ENCODE data around the gene USH2A. TPM values are rescaled to one million over a fixed set of nuclear protein-coding genes. Genes with fewer than 3 reads are reported as not detected.

The USH2A gene
- polyA plus RNA-seq, 3 donors = not detected

GRCh38 chr1:215957663-215958062, 465.6 kb downstream of the USH2A start:
- TF ChIP-seq, protein P1, sequence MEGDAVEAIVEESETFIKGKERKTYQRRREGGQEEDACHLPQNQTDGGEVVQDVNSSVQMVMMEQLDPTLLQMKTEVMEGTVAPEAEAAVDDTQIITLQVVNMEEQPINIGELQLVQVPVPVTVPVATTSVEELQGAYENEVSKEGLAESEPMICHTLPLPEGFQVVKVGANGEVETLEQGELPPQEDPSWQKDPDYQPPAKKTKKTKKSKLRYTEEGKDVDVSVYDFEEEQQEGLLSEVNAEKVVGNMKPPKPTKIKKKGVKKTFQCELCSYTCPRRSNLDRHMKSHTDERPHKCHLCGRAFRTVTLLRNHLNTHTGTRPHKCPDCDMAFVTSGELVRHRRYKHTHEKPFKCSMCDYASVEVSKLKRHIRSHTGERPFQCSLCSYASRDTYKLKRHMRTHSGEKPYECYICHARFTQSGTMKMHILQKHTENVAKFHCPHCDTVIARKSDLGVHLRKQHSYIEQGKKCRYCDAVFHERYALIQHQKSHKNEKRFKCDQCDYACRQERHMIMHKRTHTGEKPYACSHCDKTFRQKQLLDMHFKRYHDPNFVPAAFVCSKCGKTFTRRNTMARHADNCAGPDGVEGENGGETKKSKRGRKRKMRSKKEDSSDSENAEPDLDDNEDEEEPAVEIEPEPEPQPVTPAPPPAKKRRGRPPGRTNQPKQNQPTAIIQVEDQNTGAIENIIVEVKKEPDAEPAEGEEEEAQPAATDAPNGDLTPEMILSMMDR (IDR thresholded peaks at IDR 0.05) = no peak
- no peaks in the 10 kb centered on the region for H4K20me1 ChIP-seq (ENCODE audit: insufficient read depth, low read length)
- H3K4me2 ChIP-seq (replicated peaks; ENCODE audit: extremely low read depth, low read length, poor library complexity, severe bottlenecking) = no peak overlapping the region
- H3K27ac Mint-ChIP-seq = no peak overlapping the region
- no peaks in the 10 kb centered on the region for H3K27me3 Mint-ChIP-seq (ENCODE audit: low read depth in 3 of 3)
- no peak overlapping the region for H3K4me3 ChIP-seq (replicated peaks in 1 of 3; ENCODE audit: low read depth in 2 of 3, low read length in 3 of 3)
- intact Hi-C loops (cut with micrococcal nuclease) = no loop called here
- no peaks in the 10 kb centered on the region for H3K79me2 ChIP-seq (ENCODE audit: insufficient read depth, low read length)
- no peak overlapping the region for H3K4me3 Mint-ChIP-seq
- no peak for DNase-seq
- H3K27ac ChIP-seq (ENCODE audit: low read depth in 1 of 2, low read length in 2 of 2) = no peak overlapping the region
- H3K36me3 ChIP-seq (replicated peaks in 1 of 2; ENCODE audit: control insufficient read depth in 1 of 2, insufficient read depth in 2 of 2, low read length in 2 of 2) = no peaks in the 10 kb centered on the region
- H3K9me3 ChIP-seq (replicated peaks in 1 of 2; ENCODE audit: control insufficient read depth in 1 of 2, insufficient read depth in 1 of 2, low read length in 2 of 2) = no peaks in the 10 kb centered on the region
- no peak overlapping the region for H3K9ac ChIP-seq (ENCODE audit: insufficient read depth, low read length, poor library complexity, severe bottlenecking)
- no peaks in the 10 kb centered on the region for H3K36me3 Mint-ChIP-seq
- no peaks in the 10 kb centered on the region for H3K4me1 Mint-ChIP-seq
- H3K4me1 ChIP-seq (ENCODE audit: control insufficient read depth in 1 of 2, insufficient read depth in 2 of 2, low read length in 2 of 2) = no peaks in the 10 kb centered on the region
- no peak overlapping the region for H2AFZ ChIP-seq (ENCODE audit: insufficient read depth, low read depth, low read length, poor library complexity, severe bottlenecking)
- no peaks in the 10 kb centered on the region for H3K27me3 ChIP-seq (ENCODE audit: control insufficient read depth in 2 of 2, insufficient read depth in 2 of 2, low read length in 2 of 2)
- peaks cover 0 to 7% (median 0%) of the 10 kb centered on the region in 7 donors for H3K9me3 Mint-ChIP-seq
- 57% methylated on average over 7 of the region's 7 CpGs for WGBS (ENCODE audit: insufficient coverage)

DNA sequence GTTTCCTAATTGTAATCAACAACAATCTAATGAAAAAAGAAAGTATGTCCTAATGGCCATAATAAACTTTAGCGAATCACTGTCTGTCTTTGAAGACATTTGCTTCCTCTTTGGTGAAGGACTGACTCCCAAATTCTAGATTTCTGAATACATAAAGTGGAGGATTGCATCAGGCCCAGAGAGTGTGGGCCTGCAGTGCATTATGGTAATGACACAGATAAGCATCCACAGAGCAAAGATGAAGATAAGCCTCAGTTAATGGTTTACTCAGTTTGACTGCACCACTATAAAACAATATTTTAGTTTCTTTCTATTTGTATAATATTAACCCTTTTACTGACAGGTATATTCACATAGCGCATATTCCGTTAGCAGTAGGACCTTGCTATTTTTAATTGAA, 490.7 kb downstream of the USH2A start:
- no peak for DNase-seq
- H3K4me1 Mint-ChIP-seq = no peaks in the 10 kb centered on the region
- no peak overlapping the region for H3K4me3 ChIP-seq (replicated peaks in 1 of 3; ENCODE audit: low read depth in 2 of 3, low read length in 3 of 3)
- H3K36me3 Mint-ChIP-seq = no peaks in the 10 kb centered on the region
- intact Hi-C loops (cut with micrococcal nuclease) = no loop called here
- H3K4me2 ChIP-seq (replicated peaks; ENCODE audit: extremely low read depth, low read length, poor library complexity, severe bottlenecking) = no peak overlapping the region
- no peaks in the 10 kb centered on the region for H3K27me3 ChIP-seq (ENCODE audit: control insufficient read depth in 2 of 2, insufficient read depth in 2 of 2, low read length in 2 of 2)
- no peak overlapping the region for H3K27ac ChIP-seq (ENCODE audit: low read depth in 1 of 2, low read length in 2 of 2)
- H3K9ac ChIP-seq (ENCODE audit: insufficient read depth, low read length, poor library complexity, severe bottlenecking) = no peak overlapping the region
- no peaks in the 10 kb centered on the region for H3K27me3 Mint-ChIP-seq (ENCODE audit: low read depth in 3 of 3)
- TF ChIP-seq, protein P1 (IDR thresholded peaks at IDR 0.05) = no peak
- H3K9me3 ChIP-seq (replicated peaks in 1 of 2; ENCODE audit: control insufficient read depth in 1 of 2, insufficient read depth in 1 of 2, low read length in 2 of 2) = no peaks in the 10 kb centered on the region
- H3K4me3 Mint-ChIP-seq = no peak overlapping the region
- no peaks in the 10 kb centered on the region for H4K20me1 ChIP-seq (ENCODE audit: insufficient read depth, low read length)
- no peaks in the 10 kb centered on the region for H3K4me1 ChIP-seq (ENCODE audit: control insufficient read depth in 1 of 2, insufficient read depth in 2 of 2, low read length in 2 of 2)
- no peak overlapping the region for H2AFZ ChIP-seq (ENCODE audit: insufficient read depth, low read depth, low read length, poor library complexity, severe bottlenecking)
- 86% methylated on average over 1 of the region's 3 CpGs for WGBS (ENCODE audit: insufficient coverage)
- no peak overlapping the region for H3K27ac Mint-ChIP-seq
- no peaks in the 10 kb centered on the region for H3K9me3 Mint-ChIP-seq
- H3K36me3 ChIP-seq (replicated peaks in 1 of 2; ENCODE audit: control insufficient read depth in 1 of 2, insufficient read depth in 2 of 2, low read length in 2 of 2) = no peaks in the 10 kb centered on the region
- H3K79me2 ChIP-seq (ENCODE audit: insufficient read depth, low read length) = no peaks in the 10 kb centered on the region
